ENCODE measurements around the gene WDR1. TPM values are rescaled to one million over a fixed set of nuclear protein-coding genes. Genes with fewer than 3 reads are reported as not detected.

Gene WDR1
- total and polyA plus RNA-seq, 2 of the 13 experiments (the other 11 are each of a cell fraction or from before 2014, with no cell fraction given) = 106 to 198 TPM

DNA sequence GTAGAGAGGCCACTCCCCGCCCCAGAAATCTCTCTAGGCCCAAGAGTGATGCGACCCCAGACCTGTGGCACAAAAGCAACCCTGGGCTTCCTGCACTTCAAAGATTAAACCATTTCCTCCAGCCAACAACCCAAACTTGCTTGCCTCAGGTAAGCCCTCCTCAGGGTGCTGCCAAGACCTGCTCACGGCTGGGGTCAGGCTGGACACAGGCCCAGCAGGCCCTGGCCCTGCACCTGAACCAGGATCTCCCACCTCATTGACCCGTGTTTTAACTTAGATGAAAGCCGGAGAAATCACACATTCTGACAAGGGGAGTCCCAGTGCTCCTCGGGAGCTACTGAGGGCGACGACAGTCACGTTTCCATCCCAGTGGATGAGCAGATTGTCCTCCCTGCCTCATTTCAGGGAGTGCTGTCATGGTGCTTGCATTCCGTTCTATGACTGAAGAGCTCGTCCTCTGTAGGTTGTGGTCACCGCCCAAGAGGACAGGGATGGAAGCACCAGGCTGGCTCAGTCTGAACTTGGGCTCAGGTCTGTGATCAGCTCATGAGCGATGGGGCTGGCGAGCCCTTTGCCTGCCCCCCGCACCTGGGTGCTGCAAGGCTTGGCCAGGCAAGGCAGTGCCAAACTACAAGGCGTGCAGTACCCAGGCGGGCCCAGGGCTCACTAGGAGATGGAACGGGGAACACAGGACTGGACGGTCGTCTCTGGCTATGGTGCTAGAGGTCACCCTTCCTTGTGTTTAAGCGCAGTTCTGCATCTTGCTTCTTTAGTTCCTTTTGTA is 25.9 kb downstream of the WDR1 start:
- H3K9ac ChIP-seq (ENCODE audit: insufficient read depth, low read depth, low read length) = no peak overlapping the region
- no peak for FAIRE-seq

DNA sequence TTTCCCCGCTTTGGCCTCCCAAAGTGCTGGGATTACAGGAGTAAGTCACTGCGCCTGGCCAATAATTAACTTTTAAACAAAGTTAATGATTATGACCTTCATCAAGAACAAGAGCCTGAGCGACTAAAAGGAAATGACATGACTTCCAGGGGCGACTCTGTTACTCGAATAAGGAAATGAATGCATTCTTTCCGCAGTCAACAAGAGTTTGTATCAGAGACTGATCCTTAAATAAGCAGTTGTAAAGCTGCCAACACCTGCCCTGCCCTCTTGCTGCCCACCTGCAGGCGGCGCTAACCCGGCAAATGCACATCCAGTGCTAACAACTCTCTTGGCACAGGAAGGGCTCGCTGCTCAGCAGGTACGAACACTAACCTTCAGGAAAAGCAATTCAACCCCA is 27.3 kb downstream of the WDR1 start:
- DNase-seq (ENCODE audit: low spot score) (peak; percentile 7), FAIRE-seq (no peak), ATAC-seq (peak; percentile 12; the same call in 2 of the 3 replicates)
- POLR2A ChIA-PET = interaction anchor here (0.9 kb wide), 1 partner anchor 29 kb away, joined by 3 read pairs; no protein-coding TSS in a partner anchor
- Histone ChIP-seq H3K36me3 (replicated peaks in 1 of 2; ENCODE audit: control insufficient read depth in 1 of 2, insufficient read depth in 2 of 2, low read length in 2 of 2) (peaks cover 72 to 97% of the 10 kb centered on the region in 2 experiments), H3K27me3 (ENCODE audit: control insufficient read depth in 1 of 2, insufficient read depth in 2 of 2, low read length in 2 of 2) (no peaks in the 10 kb centered on the region; a peak in 1 of 5 replicates), H3K4me2 (ENCODE audit: low read depth, low read length) (no peak overlapping the region), H4K20me1 (ENCODE audit: insufficient read depth, low read length) (peaks cover 15% of the 10 kb centered on the region), H3K4me3 (replicated peaks in 1 of 3; ENCODE audit: insufficient read depth in 1 of 3, low read depth in 2 of 3, low read length in 3 of 3) (no peak overlapping the region), H3K79me2 (ENCODE audit: insufficient read depth, low read length) (peaks cover 10% of the 10 kb centered on the region), H2AFZ (ENCODE audit: low read length) (no peak overlapping the region), H3K4me1 (ENCODE audit: insufficient read depth, low read length) (peaks cover 22% of the 10 kb centered on the region; the same call in 1 of the 2 replicates), H3K27ac (ENCODE audit: extremely low read length, insufficient read depth, low read length) (no peak overlapping the region), H3K9ac (ENCODE audit: insufficient read depth, low read depth, low read length) (no peak overlapping the region), H3K9me3 (ENCODE audit: low read length) (no peaks in the 10 kb centered on the region)
- no TSS peak for BruUV-seq (replicated peaks)
- 91% methylated on average over 11 of the region's 11 CpGs for WGBS (ENCODE audit: low lambda C conversion rate)
- CTCF ChIA-PET (ENCODE audit: low intra/inter-chr PET ratio, low total read pairs) = no interaction called here
- in situ Hi-C loops (cut with HindIII; ENCODE audit: extremely low pct_ligation_motif_present, low pct_unique_long_range_greater_than_20kb) = no loop called here
- intact Hi-C loops (cut with micrococcal nuclease; ENCODE audit: unreplicated experiment) = no loop called here
- TF ChIP-seq STAG1 (CRISPR knock-in tag; IDR thresholded peaks at IDR 0.05) (peak; percentile 5; the same call in 1 of the 2 replicates), ZFP36 (IDR thresholded peaks at IDR 0.05; ENCODE audit: borderline replicate concordance, low read depth, low read length, partially characterized antibody) (no peak), FIP1L1 (IDR thresholded peaks at IDR 0.05; ENCODE audit: borderline replicate concordance, insufficient read depth, low read depth, low read length) (no peak), NPAS2 (CRISPR knock-in tag; IDR thresholded peaks at IDR 0.05; ENCODE audit: borderline replicate concordance) (no peak), PHF5A (CRISPR knock-in tag; IDR thresholded peaks at IDR 0.05; ENCODE audit: low read depth, unreplicated experiment) (no peak), ZBTB8A (CRISPR knock-in tag; IDR thresholded peaks at IDR 0.05; ENCODE audit: borderline replicate concordance, low read depth) (no peak), ZNF232 (CRISPR knock-in tag; IDR thresholded peaks at IDR 0.05; ENCODE audit: borderline replicate concordance) (no peak), RBM22 (optimal IDR thresholded peaks at IDR 0.05; ENCODE audit: low read length) (peak; percentile 11)
- TF ChIP-seq, protein P1, sequence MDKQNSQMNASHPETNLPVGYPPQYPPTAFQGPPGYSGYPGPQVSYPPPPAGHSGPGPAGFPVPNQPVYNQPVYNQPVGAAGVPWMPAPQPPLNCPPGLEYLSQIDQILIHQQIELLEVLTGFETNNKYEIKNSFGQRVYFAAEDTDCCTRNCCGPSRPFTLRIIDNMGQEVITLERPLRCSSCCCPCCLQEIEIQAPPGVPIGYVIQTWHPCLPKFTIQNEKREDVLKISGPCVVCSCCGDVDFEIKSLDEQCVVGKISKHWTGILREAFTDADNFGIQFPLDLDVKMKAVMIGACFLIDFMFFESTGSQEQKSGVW (CRISPR knock-in tag; IDR thresholded peaks at IDR 0.05; ENCODE audit: borderline replicate concordance) = no peak
- TF ChIP-seq, protein P2, sequence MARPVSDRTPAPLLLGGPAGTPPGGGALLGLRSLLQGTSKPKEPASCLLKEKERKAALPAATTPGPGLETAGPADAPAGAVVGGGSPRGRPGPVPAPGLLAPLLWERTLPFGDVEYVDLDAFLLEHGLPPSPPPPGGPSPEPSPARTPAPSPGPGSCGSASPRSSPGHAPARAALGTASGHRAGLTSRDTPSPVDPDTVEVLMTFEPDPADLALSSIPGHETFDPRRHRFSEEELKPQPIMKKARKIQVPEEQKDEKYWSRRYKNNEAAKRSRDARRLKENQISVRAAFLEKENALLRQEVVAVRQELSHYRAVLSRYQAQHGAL (CRISPR knock-in tag; IDR thresholded peaks at IDR 0.05; ENCODE audit: not compliant biosample characterization) = no peak

More for the DNA sequence above, 25.9 kb downstream of the WDR1 start:
- H2AFZ ChIP-seq (ENCODE audit: low read length) = no peak overlapping the region
- BruUV-seq (replicated peaks) = no TSS peak
- POLR2A ChIA-PET = no interaction called here
- peaks cover 22% of the 10 kb centered on the region; the same call in 1 of the 2 replicates for H3K4me1 ChIP-seq (ENCODE audit: insufficient read depth, low read length)
- ATAC-seq (no peak), DNase-seq (ENCODE audit: low spot score) (no peak)
- no peak overlapping the region for H3K27ac ChIP-seq (ENCODE audit: extremely low read length, insufficient read depth, low read length)
- H3K79me2 ChIP-seq (ENCODE audit: insufficient read depth, low read length) = peaks cover 10% of the 10 kb centered on the region
- H3K4me3 ChIP-seq (replicated peaks in 1 of 3; ENCODE audit: insufficient read depth in 1 of 3, low read depth in 2 of 3, low read length in 3 of 3) = no peak overlapping the region
- H4K20me1 ChIP-seq (ENCODE audit: insufficient read depth, low read length) = peaks cover 15% of the 10 kb centered on the region
- CTCF ChIA-PET (ENCODE audit: low intra/inter-chr PET ratio, low total read pairs) = no interaction called here
- no peak overlapping the region for H3K4me2 ChIP-seq (ENCODE audit: low read depth, low read length)
- no peak for TF ChIP-seq KAT8 (CRISPR knock-in tag; IDR thresholded peaks at IDR 0.05)
- TF ChIP-seq RBM22 (optimal IDR thresholded peaks at IDR 0.05; ENCODE audit: low read length) = peak; percentile 62
- in situ Hi-C loops (cut with HindIII; ENCODE audit: extremely low pct_ligation_motif_present, low pct_unique_long_range_greater_than_20kb) = no loop called here
- 97% methylated on average over 18 of the region's 21 CpGs for WGBS (ENCODE audit: low lambda C conversion rate)
- intact Hi-C loops (cut with micrococcal nuclease; ENCODE audit: unreplicated experiment) = no loop called here
- H3K9me3 ChIP-seq (ENCODE audit: low read length) = no peaks in the 10 kb centered on the region
- no peaks in the 10 kb centered on the region; a peak in 1 of 5 replicates for H3K27me3 ChIP-seq (ENCODE audit: control insufficient read depth in 1 of 2, insufficient read depth in 2 of 2, low read length in 2 of 2)
- peaks cover 73 to 97% of the 10 kb centered on the region in 2 experiments for H3K36me3 ChIP-seq (replicated peaks in 1 of 2; ENCODE audit: control insufficient read depth in 1 of 2, insufficient read depth in 2 of 2, low read length in 2 of 2)
